Measurements from ENCODE around the gene CCBE1.
A peak's percentile ranks its signal among the peaks of the same experiment; 100 is the strongest.
"Not testable (repeated sequence)": the region's sequence is repeated elsewhere in the genome, so short reads cannot be mapped to it uniquely, and the experiment has no call there.

The CCBE1 gene

GRCh38 chr18:59697236-59697932 lies at the start of gene CCBE1:
TSS of gene CCBE1 (minus strand) at chr18:59697423.
- peak; percentile 31 to 75 for DNase-seq

DNA sequence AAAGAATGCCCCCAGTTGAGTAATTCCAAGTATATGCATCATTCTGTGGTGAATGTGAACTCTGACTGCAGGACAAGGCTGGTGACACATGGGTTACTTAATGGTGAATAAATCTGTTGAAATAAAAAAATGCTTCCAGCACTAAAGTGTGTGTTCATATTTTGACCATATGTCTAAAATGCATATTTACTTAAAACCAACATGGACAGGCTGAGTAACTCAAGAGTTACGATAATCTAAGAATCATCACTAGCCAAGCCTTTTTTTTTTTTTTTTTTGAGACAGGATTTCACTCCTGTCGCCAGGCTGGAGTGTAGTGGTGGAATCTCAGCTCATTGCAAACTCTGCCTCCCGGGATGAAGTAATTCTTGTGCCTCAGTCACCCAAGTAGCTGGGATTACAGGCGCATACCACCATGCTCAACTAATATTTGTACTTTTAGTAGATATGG lies 47.1 kb upstream of the CCBE1 start:
- DNase-seq, result no peak

GRCh38 chr18:59743566-59743965 lies 46.3 kb upstream of the CCBE1 start:
- no peak for DNase-seq

DNA sequence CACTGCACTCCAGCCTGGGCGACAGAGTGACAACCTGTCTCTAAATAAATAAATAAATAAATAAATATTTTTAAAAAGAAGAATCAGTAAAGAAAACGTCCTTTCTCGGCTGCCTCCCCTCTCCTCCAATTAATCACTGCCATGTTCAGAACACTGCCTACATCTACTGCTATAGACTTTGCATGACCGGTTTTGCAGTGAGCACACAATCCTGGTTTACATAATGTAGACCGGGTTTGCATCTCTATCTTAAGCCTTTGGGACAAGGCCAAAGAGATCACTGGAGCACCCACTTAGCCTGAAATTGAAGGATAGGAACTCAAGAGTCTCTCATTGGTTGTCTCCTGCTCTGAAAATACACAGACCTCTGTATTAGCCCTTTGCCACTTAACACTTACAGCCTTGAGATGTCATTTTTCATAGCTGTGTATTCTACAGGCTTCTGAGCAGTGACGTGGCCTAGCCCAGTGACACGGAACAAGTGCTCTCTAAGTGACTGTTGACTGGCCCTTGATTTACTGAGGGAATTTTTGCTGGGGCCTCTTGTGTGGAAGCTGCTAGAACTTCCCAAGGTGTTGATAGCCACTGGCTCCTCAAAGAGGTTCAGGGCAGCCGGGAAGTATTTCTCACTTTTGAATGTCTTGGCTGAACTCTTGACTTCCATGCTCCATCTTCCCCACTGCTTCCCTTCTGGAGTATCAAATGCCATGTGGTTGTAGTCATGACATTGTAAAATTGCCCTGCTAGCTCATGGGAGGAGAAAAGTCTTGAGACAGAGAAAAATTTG lies 45.3 kb upstream of the CCBE1 start:
- DNase-seq, result no peak

GRCh38 chr18:59740141-59740540 lies 42.9 kb upstream of the CCBE1 start:
- DNase-seq, result no peak

DNA sequence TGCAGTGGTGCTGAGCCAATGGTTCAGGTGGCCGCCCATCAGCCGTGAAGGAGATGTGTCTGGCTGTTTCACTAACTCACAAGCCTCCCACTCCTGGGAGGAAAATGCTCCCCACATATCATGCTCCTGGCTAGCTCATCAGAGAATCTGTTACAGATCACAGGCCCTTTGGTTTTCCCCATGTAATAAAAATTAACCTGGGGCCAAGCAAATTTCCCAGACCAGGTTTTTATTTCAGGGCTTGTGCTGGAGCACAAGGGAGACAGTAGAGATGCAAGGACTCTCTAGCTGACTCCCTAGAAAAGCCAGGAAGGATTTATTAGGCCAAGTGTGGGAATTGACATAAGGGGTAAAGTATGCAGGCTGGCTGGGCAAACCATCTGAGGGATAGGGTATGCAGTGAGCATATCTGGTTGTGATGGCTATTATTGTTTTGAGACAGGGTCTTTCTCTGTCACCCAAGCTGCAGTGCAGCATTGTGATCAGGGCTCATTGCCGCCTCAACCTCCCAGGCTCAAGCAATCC lies 40.6 kb upstream of the CCBE1 start:
- no peak for DNase-seq

GRCh38 chr18:59737335-59737734 lies 40.1 kb upstream of the CCBE1 start:
- not testable (repeated sequence) for DNase-seq

- DNase-seq, result no peak
These were observed 38.8 kb upstream of the CCBE1 start for GRCh38 chr18:59736061-59736460.

DNA sequence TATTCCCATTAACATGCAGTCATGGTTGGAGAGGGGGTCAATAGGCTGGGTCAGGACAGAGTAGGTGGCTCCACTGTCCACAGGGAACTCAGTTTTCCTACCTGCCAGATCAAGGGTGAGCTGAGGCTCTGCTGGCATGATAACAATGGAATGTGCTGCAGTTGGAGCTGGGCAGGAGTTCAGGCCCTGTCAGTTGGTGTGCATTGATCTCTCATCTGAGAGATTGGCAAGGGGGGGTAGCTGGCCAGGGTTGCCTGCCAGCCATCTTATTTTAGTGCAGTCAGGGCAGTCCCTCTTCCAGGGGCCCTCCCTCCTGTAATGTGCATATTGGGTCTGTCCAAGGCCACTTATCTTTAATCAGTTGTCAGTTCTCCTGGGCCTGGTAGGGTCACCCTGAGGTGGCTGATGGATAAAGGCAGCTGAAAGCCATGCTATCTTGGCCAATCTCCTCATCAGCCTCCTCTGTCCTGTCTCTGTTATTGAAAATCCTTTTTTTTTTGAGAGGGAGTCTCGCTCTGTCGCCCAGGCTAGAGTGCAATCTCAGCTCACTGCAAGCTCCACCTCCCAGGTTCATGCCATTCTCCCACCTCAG lies 38.1 kb upstream of the CCBE1 start:
- no peak for DNase-seq

GRCh38 chr18:59733421-59733820 lies 36.2 kb upstream of the CCBE1 start:
- DNase-seq, result no peak

- DNase-seq, result no peak
These were observed 33.7 kb upstream of the CCBE1 start for GRCh38 chr18:59730896-59731295.

DNA sequence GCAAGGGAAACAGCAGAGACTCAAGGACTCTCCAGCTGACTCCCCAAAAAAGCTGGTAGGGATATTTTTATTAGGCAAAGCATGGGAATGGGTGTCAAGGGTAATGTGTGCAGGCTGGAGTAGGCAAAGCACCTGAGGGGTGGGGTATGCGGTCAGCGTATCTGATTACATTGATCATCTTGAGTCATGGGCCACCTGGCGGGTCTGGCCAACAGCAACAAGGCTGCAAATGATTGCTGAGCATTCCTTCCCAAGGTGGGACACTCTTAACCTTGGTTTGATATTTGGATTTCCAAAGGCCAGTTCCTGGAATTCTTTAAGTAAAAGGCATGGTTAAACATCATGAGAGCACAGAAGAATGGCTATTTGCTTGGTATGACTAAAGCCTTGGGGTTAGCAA lies 32.6 kb upstream of the CCBE1 start:
- DNase-seq, result no peak

DNA sequence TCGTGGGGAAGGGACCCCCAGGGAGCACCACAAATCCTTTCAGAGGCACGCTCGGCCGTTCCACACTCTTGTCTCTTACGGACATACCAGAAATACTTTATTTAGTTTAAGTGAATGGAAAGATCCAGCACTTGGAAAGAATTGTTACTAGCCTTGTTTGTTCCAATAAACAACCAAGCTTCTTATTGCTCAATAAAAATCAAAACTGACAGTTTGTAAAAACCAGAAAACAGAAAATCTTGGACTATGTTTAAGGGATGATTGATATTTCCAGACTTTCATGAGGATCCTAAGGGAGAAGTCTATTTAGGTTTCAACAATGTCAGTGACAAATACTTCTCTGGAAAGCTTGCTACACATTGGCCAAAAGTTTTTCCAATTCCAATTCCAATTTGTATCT lies 31.6 kb upstream of the CCBE1 start:
- DNase-seq, result no peak

DNA sequence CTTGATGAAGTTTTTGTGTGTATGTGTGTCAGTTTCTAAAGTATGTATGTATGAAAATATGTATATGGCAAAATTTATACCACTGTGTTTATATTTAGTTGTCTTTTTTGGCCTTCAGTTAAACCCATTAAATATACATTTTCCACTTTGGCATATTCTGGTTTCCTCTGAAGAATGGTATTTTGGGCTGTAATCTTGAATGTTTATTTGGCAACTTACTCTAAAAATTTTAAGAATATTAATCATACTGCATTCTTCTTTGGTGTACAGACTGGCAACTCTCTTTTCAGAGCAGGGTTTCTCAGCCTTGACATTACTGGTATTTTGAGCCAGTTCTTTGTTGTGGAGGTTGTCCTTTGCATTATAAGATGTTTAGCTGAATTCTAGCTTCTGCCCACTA lies 27.9 kb upstream of the CCBE1 start:
- DNase-seq, result no peak

DNA sequence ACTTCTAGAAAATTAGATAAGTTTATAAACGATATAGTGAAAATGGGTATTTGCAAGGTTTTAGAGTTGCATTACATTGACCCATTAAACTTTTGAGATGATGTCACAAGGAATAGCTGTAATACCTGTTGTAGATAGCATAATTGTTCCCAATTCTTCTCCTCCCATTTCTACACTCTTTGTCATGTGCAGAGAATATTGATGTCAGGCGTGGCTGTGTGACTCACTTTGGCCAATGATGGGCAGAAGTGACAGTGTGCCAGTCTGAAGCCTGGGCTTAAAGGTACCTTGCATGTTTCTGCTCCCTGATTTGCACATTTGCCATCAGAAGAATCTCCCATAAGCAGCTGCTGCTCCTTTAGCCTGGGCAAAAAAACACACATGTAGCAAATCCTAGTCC lies 26.9 kb upstream of the CCBE1 start:
- no peak for DNase-seq

DNA sequence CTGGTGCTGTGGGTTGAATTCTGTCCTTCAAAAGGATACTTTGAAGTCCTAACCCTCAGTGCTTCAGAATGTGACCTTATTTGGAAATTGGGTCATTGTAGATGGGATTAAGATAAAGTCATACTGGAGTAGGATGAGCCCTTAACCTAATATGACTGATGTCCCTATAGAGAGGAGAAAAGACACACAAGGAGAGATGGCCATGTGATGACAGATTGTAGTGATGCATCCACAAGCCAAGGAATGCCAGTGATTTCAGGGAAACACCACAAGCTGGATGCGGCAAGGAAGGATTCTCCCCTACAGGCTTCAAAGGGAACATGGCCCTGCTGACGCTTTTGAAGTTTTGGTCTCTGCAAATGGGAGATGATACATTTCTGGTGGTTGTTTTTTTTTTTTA lies 24.7 kb upstream of the CCBE1 start:
- DNase-seq, result no peak

DNA sequence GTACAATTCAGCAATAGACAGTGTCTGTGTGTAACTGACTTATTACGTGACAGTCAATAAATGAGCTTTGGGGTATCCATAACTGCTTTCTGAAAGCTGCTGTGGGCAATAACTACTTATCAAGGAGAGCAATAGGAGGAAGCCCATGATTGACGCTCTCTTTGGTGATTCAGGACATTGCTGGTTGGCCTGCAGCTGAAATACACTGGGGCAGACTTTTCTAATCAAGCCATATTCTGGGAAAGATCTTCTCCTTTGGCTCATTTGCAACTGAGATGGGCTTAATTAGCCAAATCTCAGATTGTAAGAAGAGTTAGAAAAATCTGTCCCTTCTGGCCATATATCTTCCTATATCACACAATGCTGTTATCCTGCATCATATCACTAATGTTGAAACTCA lies 24.0 kb upstream of the CCBE1 start:
- DNase-seq, result no peak

- DNase-seq, result no peak
These were observed 22.4 kb upstream of the CCBE1 start for GRCh38 chr18:59719544-59720181.

DNA sequence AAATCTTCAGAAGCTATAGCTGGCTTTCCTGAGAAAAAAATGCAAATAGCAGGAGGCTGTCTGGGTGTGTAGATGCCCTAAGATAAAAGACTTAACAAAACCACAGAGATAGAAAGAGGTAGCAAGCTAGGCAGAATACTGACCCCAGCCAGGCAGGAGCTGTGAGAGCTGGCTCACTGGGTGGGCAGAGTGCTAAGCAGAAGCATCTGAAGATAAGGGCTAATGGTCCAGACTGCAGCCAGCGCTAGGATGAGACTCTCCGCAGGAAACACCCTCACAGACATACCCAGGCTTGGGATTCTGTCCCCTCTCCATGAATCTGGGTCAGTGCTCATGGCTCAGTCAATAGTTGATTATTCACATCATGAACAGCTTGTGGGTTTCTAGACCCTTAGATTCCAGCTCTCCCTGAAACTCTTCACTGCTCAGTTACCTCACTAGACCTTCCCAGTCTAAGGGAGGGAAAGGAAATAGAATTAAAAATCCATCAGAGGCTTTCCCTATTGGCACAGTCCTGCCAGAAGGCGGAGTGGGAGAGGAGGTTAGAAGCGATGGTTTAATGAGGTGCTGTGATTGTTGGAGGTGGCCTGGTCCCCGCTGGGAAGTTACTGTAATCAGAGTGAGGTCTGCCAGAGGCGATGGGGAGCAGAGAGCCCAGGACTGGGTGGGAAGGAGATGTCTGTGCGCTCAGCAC lies 21.4 kb upstream of the CCBE1 start:
- no peak for DNase-seq

DNA sequence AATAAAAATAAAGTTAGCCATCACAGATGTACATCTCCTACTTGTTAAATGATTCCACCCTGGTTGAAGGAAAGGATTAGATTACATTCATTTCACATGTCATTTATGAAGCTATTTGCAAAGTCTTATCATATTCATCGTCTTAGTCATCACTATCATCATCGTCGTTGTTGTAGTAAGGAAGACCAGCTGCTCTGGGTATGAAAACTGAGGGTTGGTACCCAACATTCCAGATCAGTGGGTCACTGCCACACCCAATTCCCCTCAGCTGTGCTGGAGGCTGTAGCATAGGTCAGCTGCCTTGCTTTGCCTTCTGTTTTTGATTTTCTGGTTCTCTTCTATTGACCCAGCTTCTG lies 20.9 kb upstream of the CCBE1 start:
- no peak for DNase-seq

DNA sequence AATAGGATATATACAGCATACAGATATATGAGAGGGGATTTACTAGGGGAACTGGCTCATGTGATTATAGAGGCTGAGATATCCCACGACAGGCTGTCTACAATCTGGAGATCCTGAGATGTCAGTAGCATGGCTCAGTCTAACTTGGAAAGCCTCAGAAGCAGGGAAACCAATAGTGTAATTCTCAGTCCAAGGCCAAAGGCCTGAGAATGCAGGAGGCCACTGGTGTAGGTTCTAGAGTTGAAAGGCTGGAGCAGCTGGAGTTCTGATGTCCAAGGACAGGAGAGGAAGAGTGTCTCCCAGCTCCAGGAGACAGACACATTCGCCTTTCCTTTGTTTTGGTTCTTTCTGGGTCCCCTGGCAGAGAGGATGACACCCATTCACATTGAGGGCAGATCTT lies 20.1 kb upstream of the CCBE1 start:
- DNase-seq, result no peak

- DNase-seq, result no peak
These were observed 18.7 kb upstream of the CCBE1 start for GRCh38 chr18:59715966-59716369.

- no peak for DNase-seq
These were observed 18.2 kb upstream of the CCBE1 start for GRCh38 chr18:59715445-59715844.
